Astrocyte (in vitro differentiated cells and primary cell): ENCODE results near the gene DOCK7.

ENCODE experiments used
- CTCF ChIP-seq: IDR thresholded peaks from 2 replicates; pipeline ENCODE4 v1.5.1; 2011; ENCODE audit warnings: low read depth, mild to moderate bottlenecking, inconsistent platforms, low read length, moderate library complexity; ENCODE audit not compliant: insufficient read depth
- EZH2 ChIP-seq: IDR thresholded peaks from 2 replicates; pipeline ENCODE4 v1.6.1; 2012; ENCODE audit warnings: mild to moderate bottlenecking, low read length, inconsistent platforms; ENCODE audit not compliant: insufficient read depth

- TF ChIP-seq CTCF (no peak), EZH2 (no peak)
Measured at GRCh38 chr1:62732331-62732730, 44.1 kb upstream of the DOCK7 start.
